Astrocyte of the cerebellum (primary cell): Measurements from ENCODE around the gene ITGA11.

Source experiments
- DNase-seq: peaks from one replicate; pipeline ENCODE4 v3.0.0-alpha.2; 2011; ENCODE audit warnings: low read depth
- H3K4me3 ChIP-seq: 2 replicates; pipeline ENCODE4 v1.5.1; 2011; ENCODE audit warnings: mild to moderate bottlenecking, low read depth, low read length, moderate library complexity
- in situ Hi-C: cut with HindIII; loops from 2 replicates; pipeline ENCODE4 v1.10.0; 2017; ENCODE audit warnings: low sequenced_read_pairs
- TF ChIP-seq, protein P1 (sequence below): IDR thresholded peaks from 2 replicates; pipeline ENCODE4 v1.5.1; 2012; ENCODE audit warnings: low read length, low read depth, moderate library complexity, mild to moderate bottlenecking; ENCODE audit errors: missing control alignments

The ITGA11 gene

DNA sequence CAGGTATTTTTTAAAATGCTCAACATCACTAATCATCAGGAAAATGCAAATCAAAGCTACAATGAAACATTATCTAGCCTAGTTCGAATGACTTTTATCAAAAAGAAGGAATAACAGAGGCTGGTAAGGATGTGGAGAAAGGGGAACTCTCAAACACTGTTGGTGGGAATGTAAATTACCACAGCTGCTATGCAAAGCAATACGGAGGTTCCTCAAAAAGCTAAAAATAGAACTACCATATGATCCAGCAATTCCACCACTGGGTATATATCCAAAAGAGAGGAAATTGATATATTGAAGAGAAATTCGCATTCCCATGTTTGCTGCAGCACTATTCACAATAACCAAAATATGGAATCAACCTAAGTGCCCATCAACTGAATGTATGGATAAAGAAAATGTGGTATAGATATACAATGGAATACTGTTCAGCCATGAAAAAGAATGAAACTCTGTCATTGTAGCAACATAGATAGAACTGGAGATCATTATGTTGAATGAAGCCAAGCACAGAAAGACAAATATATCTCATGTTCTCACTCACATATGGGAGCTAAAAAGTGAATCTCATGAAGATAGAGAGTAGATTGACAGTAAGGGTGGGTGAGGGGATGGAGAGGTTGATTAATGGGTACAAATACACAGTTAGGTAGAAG lies 182.8 kb downstream of the ITGA11 start:
- no peak overlapping the region for H3K4me3 ChIP-seq
- TF ChIP-seq, protein P1, sequence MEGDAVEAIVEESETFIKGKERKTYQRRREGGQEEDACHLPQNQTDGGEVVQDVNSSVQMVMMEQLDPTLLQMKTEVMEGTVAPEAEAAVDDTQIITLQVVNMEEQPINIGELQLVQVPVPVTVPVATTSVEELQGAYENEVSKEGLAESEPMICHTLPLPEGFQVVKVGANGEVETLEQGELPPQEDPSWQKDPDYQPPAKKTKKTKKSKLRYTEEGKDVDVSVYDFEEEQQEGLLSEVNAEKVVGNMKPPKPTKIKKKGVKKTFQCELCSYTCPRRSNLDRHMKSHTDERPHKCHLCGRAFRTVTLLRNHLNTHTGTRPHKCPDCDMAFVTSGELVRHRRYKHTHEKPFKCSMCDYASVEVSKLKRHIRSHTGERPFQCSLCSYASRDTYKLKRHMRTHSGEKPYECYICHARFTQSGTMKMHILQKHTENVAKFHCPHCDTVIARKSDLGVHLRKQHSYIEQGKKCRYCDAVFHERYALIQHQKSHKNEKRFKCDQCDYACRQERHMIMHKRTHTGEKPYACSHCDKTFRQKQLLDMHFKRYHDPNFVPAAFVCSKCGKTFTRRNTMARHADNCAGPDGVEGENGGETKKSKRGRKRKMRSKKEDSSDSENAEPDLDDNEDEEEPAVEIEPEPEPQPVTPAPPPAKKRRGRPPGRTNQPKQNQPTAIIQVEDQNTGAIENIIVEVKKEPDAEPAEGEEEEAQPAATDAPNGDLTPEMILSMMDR = no peak
- DNase-seq = no peak
- in situ Hi-C loops = no loop called here
